ENCODE data around the gene SHC2. TPM values are rescaled to one million over a fixed set of nuclear protein-coding genes. Genes with fewer than 3 reads are reported as not detected.

The SHC2 gene
- total RNA-seq, 1 experiment from 2014 or later = 0.18 TPM

DNA sequence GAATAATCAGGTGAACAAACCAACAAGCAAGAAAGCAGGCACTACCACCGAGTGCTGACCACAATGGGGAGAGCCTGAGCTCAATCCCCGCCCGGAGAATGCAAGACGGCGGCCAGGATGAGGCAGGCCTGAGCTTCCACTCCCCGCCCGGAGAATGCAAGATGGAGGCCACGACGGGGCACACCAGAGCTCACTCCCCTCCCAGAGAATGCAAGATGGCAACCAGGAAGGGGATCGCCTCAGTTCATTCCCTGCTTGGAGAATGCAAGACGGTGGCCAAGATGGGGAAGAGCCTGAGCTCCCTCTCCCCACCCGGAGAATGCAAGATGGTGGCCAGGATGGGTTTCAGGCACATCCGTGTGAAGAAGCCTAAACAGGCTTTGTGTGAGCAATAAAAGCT, 91.6 kb downstream of the SHC2 start:
- no peaks in the 10 kb centered on the region for H3K36me3 ChIP-seq (ENCODE audit: low read depth, low read length)
- ChIA-PET POLR2A (ENCODE audit: unreplicated experiment) (interaction anchor here (0.7 kb wide), 1 partner anchor 11 kb away, joined by 5 read pairs; no protein-coding TSS in a partner anchor), CTCF (no interaction called here)
- ATAC-seq (no peak), DNase-seq (no peak)
- H3K4me3 ChIP-seq (ENCODE audit: low read length) = no peak overlapping the region
- no peaks in the 10 kb centered on the region for H3K4me1 ChIP-seq (ENCODE audit: insufficient read depth, low read length)
- H3K9ac ChIP-seq (ENCODE audit: low read length) = no peak overlapping the region
- H3K9me2 ChIP-seq (replicated peaks; ENCODE audit: low read length) = no peaks in the 10 kb centered on the region
- H3K27me3 ChIP-seq (ENCODE audit: low read length) = 0 out of 2 replicates have a peak, but pooled peaks cover 15% of the 10 kb centered on the region
- TF ChIP-seq EZH2 (IDR thresholded peaks at IDR 0.05; ENCODE audit: low read length, unreplicated experiment) (no peak), EZH2phosphoT487 (IDR thresholded peaks at IDR 0.05; ENCODE audit: borderline replicate concordance, low read length) (no peak)
- TF ChIP-seq, protein P1, sequence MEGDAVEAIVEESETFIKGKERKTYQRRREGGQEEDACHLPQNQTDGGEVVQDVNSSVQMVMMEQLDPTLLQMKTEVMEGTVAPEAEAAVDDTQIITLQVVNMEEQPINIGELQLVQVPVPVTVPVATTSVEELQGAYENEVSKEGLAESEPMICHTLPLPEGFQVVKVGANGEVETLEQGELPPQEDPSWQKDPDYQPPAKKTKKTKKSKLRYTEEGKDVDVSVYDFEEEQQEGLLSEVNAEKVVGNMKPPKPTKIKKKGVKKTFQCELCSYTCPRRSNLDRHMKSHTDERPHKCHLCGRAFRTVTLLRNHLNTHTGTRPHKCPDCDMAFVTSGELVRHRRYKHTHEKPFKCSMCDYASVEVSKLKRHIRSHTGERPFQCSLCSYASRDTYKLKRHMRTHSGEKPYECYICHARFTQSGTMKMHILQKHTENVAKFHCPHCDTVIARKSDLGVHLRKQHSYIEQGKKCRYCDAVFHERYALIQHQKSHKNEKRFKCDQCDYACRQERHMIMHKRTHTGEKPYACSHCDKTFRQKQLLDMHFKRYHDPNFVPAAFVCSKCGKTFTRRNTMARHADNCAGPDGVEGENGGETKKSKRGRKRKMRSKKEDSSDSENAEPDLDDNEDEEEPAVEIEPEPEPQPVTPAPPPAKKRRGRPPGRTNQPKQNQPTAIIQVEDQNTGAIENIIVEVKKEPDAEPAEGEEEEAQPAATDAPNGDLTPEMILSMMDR (conservative IDR thresholded peaks at IDR 0.05; ENCODE audit: low read depth, low read length) = no peak
- no peaks in the 10 kb centered on the region for H3K79me2 ChIP-seq (ENCODE audit: low read length)
- no peak overlapping the region for H3K4me2 ChIP-seq (ENCODE audit: low read length)
- no peak overlapping the region for H2AFZ ChIP-seq (ENCODE audit: low read length)
- H3K27ac ChIP-seq (ENCODE audit: low read length) = no peak overlapping the region
- intact Hi-C loops (cut with micrococcal nuclease) = no loop called here
- H3K9me3 ChIP-seq (ENCODE audit: low read length) = no peaks in the 10 kb centered on the region
- no peaks in the 10 kb centered on the region for H3F3A ChIP-seq (ENCODE audit: low read length, unreplicated experiment)
- no TSS peak for BruUV-seq (replicated peaks)
- no peaks in the 10 kb centered on the region for H4K20me1 ChIP-seq (ENCODE audit: low read length)

DNA sequence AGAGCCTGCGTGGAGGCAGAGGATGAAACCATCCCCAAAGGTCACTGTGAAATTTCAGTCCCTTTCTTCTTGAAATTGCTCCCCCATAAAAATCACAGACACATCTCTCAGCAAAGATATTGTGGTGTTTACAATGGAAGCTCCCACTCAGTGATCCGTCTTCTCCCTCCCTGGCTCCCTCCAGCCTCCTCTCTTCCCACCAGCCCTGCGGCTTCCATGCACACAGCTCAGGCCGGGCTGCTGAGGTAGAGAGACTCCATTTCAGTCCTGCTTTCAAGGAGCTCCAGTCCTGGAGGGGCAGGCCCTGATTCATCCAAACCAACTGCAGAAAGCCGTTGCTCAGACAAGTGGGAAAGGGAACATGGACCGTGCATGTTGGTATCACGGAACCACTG, 92.2 kb downstream of the SHC2 start:
- ATAC-seq = no peak
- Histone ChIP-seq H3K79me2 (ENCODE audit: low read length) (no peaks in the 10 kb centered on the region), H4K20me1 (ENCODE audit: low read length) (no peaks in the 10 kb centered on the region), H3K27ac (ENCODE audit: low read length) (no peak overlapping the region), H3K4me1 (ENCODE audit: insufficient read depth, low read length) (no peaks in the 10 kb centered on the region), H3F3A (ENCODE audit: low read length, unreplicated experiment) (no peaks in the 10 kb centered on the region), H3K4me2 (ENCODE audit: low read length) (no peak overlapping the region), H3K36me3 (ENCODE audit: low read depth, low read length) (no peaks in the 10 kb centered on the region), H3K9ac (ENCODE audit: low read length) (no peak overlapping the region), H3K4me3 (ENCODE audit: low read length) (no peak overlapping the region), H3K27me3 (ENCODE audit: low read length) (0 out of 2 replicates have a peak, but pooled peaks cover 11% of the 10 kb centered on the region), H3K9me2 (replicated peaks; ENCODE audit: low read length) (no peaks in the 10 kb centered on the region), H3K9me3 (ENCODE audit: low read length) (no peaks in the 10 kb centered on the region), H2AFZ (ENCODE audit: low read length) (no peak overlapping the region)
- BruUV-seq (replicated peaks) = no TSS peak
- POLR2A ChIA-PET (ENCODE audit: unreplicated experiment) = interaction anchor here (0.7 kb wide), 1 partner anchor 12 kb away, joined by 5 read pairs; no protein-coding TSS in a partner anchor
- TF ChIP-seq, protein P1 (conservative IDR thresholded peaks at IDR 0.05; ENCODE audit: low read depth, low read length) = no peak
- TF ChIP-seq EZH2 (IDR thresholded peaks at IDR 0.05; ENCODE audit: low read length, unreplicated experiment) = no peak
- TF ChIP-seq EZH2phosphoT487 (IDR thresholded peaks at IDR 0.05; ENCODE audit: borderline replicate concordance, low read length) = no peak
- DNase-seq = no peak
- CTCF ChIA-PET = no interaction called here
- intact Hi-C loops (cut with micrococcal nuclease) = no loop called here

DNA sequence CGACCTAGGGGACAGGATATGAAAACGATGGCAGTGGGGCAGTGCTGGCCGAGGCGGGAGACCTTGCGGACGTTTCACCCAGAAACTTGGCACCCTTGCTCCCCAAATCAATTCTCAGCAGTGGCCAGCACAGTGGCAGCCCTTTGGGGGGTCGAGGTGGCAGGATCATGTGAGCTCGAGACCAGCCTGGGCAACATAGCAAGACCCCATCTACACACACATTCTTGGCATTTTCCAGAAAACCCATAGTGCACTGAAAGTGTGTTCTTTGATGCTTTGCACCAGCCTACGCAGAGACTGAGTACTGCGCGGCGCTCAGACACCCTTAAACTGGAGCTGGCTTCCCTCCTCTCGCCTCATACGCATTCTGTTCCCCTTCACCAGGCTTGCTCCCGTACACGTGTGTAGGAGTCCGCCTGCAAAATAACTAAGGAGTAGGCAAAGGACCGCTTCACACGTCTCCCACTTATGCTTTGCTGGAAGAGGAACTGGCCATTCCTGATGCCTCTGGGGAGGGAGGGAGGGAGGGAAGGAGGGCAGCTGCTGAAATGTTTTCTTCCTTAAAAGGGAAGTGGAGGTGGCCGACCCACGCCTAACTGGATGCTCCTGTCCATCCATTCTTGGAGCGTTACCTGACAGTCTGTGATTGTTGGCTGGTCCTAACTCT, 92.7 kb downstream of the SHC2 start:
- DNase-seq (no peak), ATAC-seq (no peak)
- no peaks in the 10 kb centered on the region for H3K9me3 ChIP-seq (ENCODE audit: low read length)
- no peaks in the 10 kb centered on the region for H3K36me3 ChIP-seq (ENCODE audit: low read depth, low read length)
- BruUV-seq (replicated peaks) = no TSS peak
- 0 out of 2 replicates have a peak, but pooled peaks cover 8% of the 10 kb centered on the region for H3K27me3 ChIP-seq (ENCODE audit: low read length)
- ChIA-PET CTCF (no interaction called here), POLR2A (ENCODE audit: unreplicated experiment) (no interaction called here)
- intact Hi-C loops (cut with micrococcal nuclease) = no loop called here
- H4K20me1 ChIP-seq (ENCODE audit: low read length) = no peaks in the 10 kb centered on the region
- no peaks in the 10 kb centered on the region for H3K9me2 ChIP-seq (replicated peaks; ENCODE audit: low read length)
- no peak overlapping the region for H3K9ac ChIP-seq (ENCODE audit: low read length)
- TF ChIP-seq EZH2phosphoT487 (IDR thresholded peaks at IDR 0.05; ENCODE audit: borderline replicate concordance, low read length) (no peak), EZH2 (IDR thresholded peaks at IDR 0.05; ENCODE audit: low read length, unreplicated experiment) (no peak)
- TF ChIP-seq, protein P1 (conservative IDR thresholded peaks at IDR 0.05; ENCODE audit: low read depth, low read length) = no peak
- no peak overlapping the region for H3K27ac ChIP-seq (ENCODE audit: low read length)
- H3K4me2 ChIP-seq (ENCODE audit: low read length) = no peak overlapping the region
- H3K4me1 ChIP-seq (ENCODE audit: insufficient read depth, low read length) = no peaks in the 10 kb centered on the region
- H3K4me3 ChIP-seq (ENCODE audit: low read length) = no peak overlapping the region
- H2AFZ ChIP-seq (ENCODE audit: low read length) = no peak overlapping the region
- H3F3A ChIP-seq (ENCODE audit: low read length, unreplicated experiment) = no peaks in the 10 kb centered on the region
- no peaks in the 10 kb centered on the region for H3K79me2 ChIP-seq (ENCODE audit: low read length)

All from PC-3 (cell line).